Vagina (tissue), 2 donors: Measurements from ENCODE around the gene ZNF836. TPM values are rescaled to one million over a fixed set of nuclear protein-coding genes. Genes with fewer than 3 reads are reported as not detected.
A peak's percentile ranks its signal among the peaks of the same experiment; 100 is the strongest.

ENCODE experiments used
- DNase-seq, 2 donors: peaks; one replicate each; pipeline ENCODE4 v3.0.0-alpha.2; 2017; ENCODE audit errors: extremely low spot score in 2 of 2
- H3K27ac ChIP-seq: fragments of 200-600 bp; sonication (generic); one replicate; pipeline ENCODE4 v1.5.1; 2019
- H3K27me3 ChIP-seq: fragments of 200-600 bp; sonication (generic); one replicate; pipeline ENCODE4 v1.5.1; 2019
- H3K36me3 ChIP-seq, 2 donors: fragments of 200-600 bp; sonication (generic); one replicate each; pipeline ENCODE4 v1.5.1; 2017 to 2019
- H3K4me1 ChIP-seq: fragments of 200-600 bp; sonication (generic); one replicate; pipeline ENCODE4 v1.5.1; 2019
- H3K4me3 ChIP-seq, 2 donors: fragments of 200-600 bp; sonication (generic); 1 replicate in 1 of 2; 2 replicates in 1 of 2; pipeline ENCODE4 v1.5.1; 2016 to 2019
- H3K9me3 ChIP-seq: fragments of 200-600 bp; sonication (generic); one replicate; pipeline ENCODE4 v1.5.1; 2019
- CTCF ChIP-seq, 3 experiments: fragments of 450-650 bp in 2 of 3; fragments of 200-600 bp in 1 of 3; sonication (generic) in 1 of 3; IDR thresholded peaks; one replicate each; pipeline ENCODE4 v1.5.1; 2017 to 2019; ENCODE audit warnings: antibody characterized with exemption in 3 of 3, mild to moderate bottlenecking in 2 of 3, moderate library complexity in 2 of 3
- POLR2A ChIP-seq, 2 donors: fragments of 450-650 bp; IDR thresholded peaks; one replicate each; pipeline ENCODE4 v1.6.1; 2017; ENCODE audit warnings: antibody characterized with exemption in 2 of 2, mild to moderate bottlenecking in 2 of 2, moderate library complexity in 2 of 2
- POLR2AphosphoS5 ChIP-seq, 2 donors: sonication (generic); formaldehyde crosslinking; IDR thresholded peaks; one replicate each; pipeline ENCODE4 v1.9.0; 2017; ENCODE audit warnings: antibody characterized with exemption in 2 of 2, mild to moderate bottlenecking in 2 of 2, low read depth in 1 of 2; ENCODE audit not compliant: insufficient read depth in 1 of 2
- intact Hi-C: fragments of 100-400 bp; cut with DNase I; formaldehyde crosslinking; loops from one replicate; pipeline ENCODE4 v1.15.1; 2023
- total RNA-seq: library from RNA; depleted of rRNA; stranded (reverse); fragments of >200 nt; gene quantifications from one replicate; pipeline ENCODE4 v1.2.3, GENCODE V29; 2016

The ZNF836 gene
- total RNA-seq, 1 donor from 2014 or later, result 3.9 TPM

DNA sequence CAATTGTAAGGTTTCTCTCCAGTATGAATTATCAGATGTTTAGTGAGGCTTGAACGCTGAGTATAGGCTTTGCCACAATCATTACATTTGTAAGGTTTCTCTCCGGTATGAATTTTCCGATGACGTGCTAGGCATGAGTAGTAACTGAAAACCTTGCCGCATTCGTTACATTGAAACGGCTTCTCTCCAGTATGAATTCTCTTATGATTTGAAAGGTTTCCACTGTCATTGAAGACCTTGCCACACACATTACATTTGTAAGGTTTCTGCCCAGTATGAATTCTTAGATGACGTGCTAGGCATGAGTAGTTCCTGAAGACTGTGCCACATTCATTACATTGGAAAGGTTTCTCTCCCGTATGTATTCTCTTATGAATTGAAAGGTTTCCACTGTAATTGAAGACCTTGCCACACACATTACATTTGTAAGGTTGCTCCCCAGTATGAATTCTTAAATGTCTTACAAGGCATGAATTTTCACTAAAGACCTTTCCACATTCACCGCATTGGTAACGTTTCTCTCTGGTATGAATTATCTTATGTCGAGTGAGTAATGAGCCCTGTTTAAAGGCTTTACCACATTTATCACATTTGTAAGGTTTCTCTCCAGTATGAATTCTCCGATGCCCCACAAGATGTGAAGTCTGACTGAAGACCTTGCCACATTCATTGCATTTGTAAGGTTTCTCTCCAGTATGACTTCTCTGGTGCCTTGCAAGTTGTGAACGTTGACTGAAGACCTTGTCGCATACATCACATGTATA, 15.6 kb downstream of the ZNF836 start:
- Histone ChIP-seq H3K27ac (no peak overlapping the region), H3K4me3 (no peak overlapping the region), H3K4me1 (no peaks in the 10 kb centered on the region), H3K27me3 (no peaks in the 10 kb centered on the region), H3K36me3 (peaks cover 0 to 58% of the 10 kb centered on the region in 2 donors), H3K9me3 (peaks cover 38% of the 10 kb centered on the region)
- intact Hi-C loops, result no loop called here
- DNase-seq, result no peak
- TF ChIP-seq POLR2AphosphoS5 (IDR thresholded peaks at IDR 0.05; ENCODE audit: insufficient read depth in 1 of 2, low read depth in 1 of 2), result no peak
- no peak for TF ChIP-seq CTCF (IDR thresholded peaks at IDR 0.05)
- no peak for TF ChIP-seq POLR2A (IDR thresholded peaks at IDR 0.05)

DNA sequence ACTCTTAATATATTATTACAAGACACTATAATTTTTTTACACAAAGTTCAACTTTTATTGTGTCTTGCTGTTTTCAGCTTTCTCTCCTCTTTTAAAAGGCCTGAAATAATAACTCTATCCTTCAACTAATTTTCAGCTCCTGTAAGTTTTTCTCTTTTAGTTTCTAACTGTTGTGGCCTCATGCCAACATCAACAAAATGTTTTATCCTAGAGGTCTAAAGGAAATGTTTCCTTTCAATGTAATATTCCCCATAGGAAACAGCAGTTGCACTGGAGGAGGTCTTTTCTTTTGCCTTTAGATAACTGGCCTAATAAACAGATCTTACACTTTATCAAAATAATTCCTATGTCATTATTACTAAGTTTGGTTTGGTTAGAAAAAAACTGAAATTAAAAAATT, 23.2 kb downstream of the ZNF836 start:
- no peak for DNase-seq
- H3K4me3 ChIP-seq, result no peak overlapping the region
- intact Hi-C loops, result no loop called here
- H3K27ac ChIP-seq, result no peak overlapping the region
- no peaks in the 10 kb centered on the region for H3K27me3 ChIP-seq
- H3K9me3 ChIP-seq, result no peaks in the 10 kb centered on the region
- H3K4me1 ChIP-seq, result no peaks in the 10 kb centered on the region
- no peak for TF ChIP-seq POLR2A (IDR thresholded peaks at IDR 0.05)
- TF ChIP-seq POLR2AphosphoS5 (IDR thresholded peaks at IDR 0.05; ENCODE audit: insufficient read depth in 1 of 2, low read depth in 1 of 2), result no peak
- no peaks in the 10 kb centered on the region for H3K36me3 ChIP-seq

DNA sequence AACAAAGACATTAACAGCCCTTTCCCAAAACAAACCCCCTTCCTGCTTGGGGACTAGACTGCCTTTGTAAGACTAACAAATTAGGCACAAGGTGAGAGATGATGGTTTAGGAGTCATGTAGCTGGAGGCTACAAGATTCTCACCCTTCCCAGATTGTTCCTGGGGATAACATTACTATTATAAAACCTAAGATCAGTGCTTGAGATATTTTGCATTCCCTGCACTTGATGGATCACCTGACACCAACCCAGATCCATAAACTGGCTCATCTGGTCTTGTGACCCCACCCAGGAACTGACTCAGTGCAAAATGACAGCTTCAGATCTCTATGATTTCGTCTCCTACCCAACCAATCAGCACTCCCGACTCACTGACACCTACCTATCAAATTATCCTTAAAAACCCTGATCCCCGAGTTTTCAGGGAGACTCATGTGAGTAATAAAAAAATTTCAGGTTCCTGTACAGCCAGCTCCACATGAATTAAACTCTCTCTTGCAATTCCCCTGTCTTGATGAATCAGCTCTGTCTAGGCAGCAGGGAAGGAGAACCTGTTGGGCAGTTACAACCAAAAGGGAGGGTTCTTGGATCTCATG, 29.3 kb downstream of the ZNF836 start:
- DNase-seq, result no peak
- H3K27me3 ChIP-seq, result no peaks in the 10 kb centered on the region
- H3K9me3 ChIP-seq, result no peaks in the 10 kb centered on the region
- peaks cover 21% of the 10 kb centered on the region for H3K4me1 ChIP-seq
- no peak overlapping the region for H3K27ac ChIP-seq
- no peak for TF ChIP-seq POLR2A (IDR thresholded peaks at IDR 0.05)
- TF ChIP-seq POLR2AphosphoS5 (IDR thresholded peaks at IDR 0.05; ENCODE audit: insufficient read depth in 1 of 2, low read depth in 1 of 2), result peak in 1 of 2 donors; percentile 72
- no peak overlapping the region for H3K4me3 ChIP-seq
- no peaks in the 10 kb centered on the region for H3K36me3 ChIP-seq
- intact Hi-C loops, result loop anchor here (5.0 kb wide), 1 partner anchor 960 kb away; the partner anchor contains the start of gene ZNF160

- Histone ChIP-seq H3K9me3 (no peaks in the 10 kb centered on the region), H3K27me3 (no peaks in the 10 kb centered on the region), H3K36me3 (no peaks in the 10 kb centered on the region), H3K4me1 (peaks cover 21% of the 10 kb centered on the region), H3K4me3 (no peak overlapping the region), H3K27ac (no peak overlapping the region)
- no peak for DNase-seq
- intact Hi-C loops, result loop anchor here (5.0 kb wide), 1 partner anchor 961 kb away; the partner anchor contains the start of gene ZNF160
- TF ChIP-seq CTCF (IDR thresholded peaks at IDR 0.05) (no peak), POLR2A (IDR thresholded peaks at IDR 0.05) (no peak), POLR2AphosphoS5 (IDR thresholded peaks at IDR 0.05; ENCODE audit: insufficient read depth in 1 of 2, low read depth in 1 of 2) (no peak)
These were observed 30.2 kb downstream of the ZNF836 start for GRCh38 chr19:52141203-52141602.

GRCh38 chr19:52140032-52140710, 31.2 kb downstream of the ZNF836 start:
- TF ChIP-seq CTCF (IDR thresholded peaks at IDR 0.05) (no peak), POLR2A (IDR thresholded peaks at IDR 0.05) (no peak), POLR2AphosphoS5 (IDR thresholded peaks at IDR 0.05; ENCODE audit: insufficient read depth in 1 of 2, low read depth in 1 of 2) (no peak)
- H3K4me1 ChIP-seq, result peaks cover 21% of the 10 kb centered on the region
- no peaks in the 10 kb centered on the region for H3K36me3 ChIP-seq
- intact Hi-C loops, result loop anchor here (5.0 kb wide), 1 partner anchor 962 kb away; the partner anchor contains the start of gene ZNF160
- no peaks in the 10 kb centered on the region for H3K27me3 ChIP-seq
- H3K9me3 ChIP-seq, result no peaks in the 10 kb centered on the region
- peak in 1 of 2 donors; percentile 97 for DNase-seq
- H3K27ac ChIP-seq, result peak overlapping the region; percentile 95
- H3K4me3 ChIP-seq, result peak overlapping the region; percentile 77 to 78
